PC-3 (cell line): ENCODE results near the gene PCCA. TPM values are rescaled to one million over a fixed set of nuclear protein-coding genes. Genes with fewer than 3 reads are reported as not detected.

Experiments
- ATAC-seq: fragments of 200-7000 bp; cut with Tn5 transposase; 2 replicates; pipeline ENCODE4 v1.9.1; 2020; ENCODE audit warnings: mild to moderate bottlenecking, moderate library complexity
- BruUV-seq: library from RNA; stranded (reverse); fragments of 400-500 nt; replicated peaks from 2 replicates; lab custom pipeline; 2021; lab: Mats Ljungman, UMichigan
- CTCF ChIA-PET: fragments of 300-600 bp; sonication (Branson Sonifier 250); formaldehyde crosslinking; loops from one replicate; lab custom pipeline; 2022; ENCODE audit warnings: antibody characterized with exemption; lab: Charles Lee
- POLR2A ChIA-PET: fragments of 300-600 bp; sonication (Branson Sonifier 250); formaldehyde crosslinking; loops from one replicate; lab custom pipeline; 2022; ENCODE audit warnings: antibody characterized with exemption; ENCODE audit not compliant: unreplicated experiment; lab: Charles Lee
- DNase-seq: peaks from one replicate; pipeline ENCODE4 v3.0.0-alpha.2; 2015
- H2AFZ ChIP-seq: fragments of 300-600 bp; sonication (generic); 2 replicates; pipeline ENCODE4 v1.6.0; 2016; ENCODE audit warnings: antibody characterized with exemption, low read length
- H3F3A ChIP-seq: fragments of 300-600 bp; sonication (generic); one replicate; pipeline ENCODE4 v1.6.0; 2017; ENCODE audit warnings: antibody characterized with exemption, low read length, control low read depth, mild to moderate bottlenecking; ENCODE audit not compliant: unreplicated experiment
- H3K27ac ChIP-seq: fragments of 300-600 bp; sonication (generic); 2 replicates; pipeline ENCODE4 v1.5.1; 2016; ENCODE audit warnings: mild to moderate bottlenecking, low read length
- H3K27me3 ChIP-seq: fragments of 300-600 bp; sonication (generic); 2 replicates; pipeline ENCODE4 v1.6.1; 2016; ENCODE audit warnings: low read length, mixed read lengths
- H3K36me3 ChIP-seq: fragments of 300-600 bp; sonication (generic); 2 replicates; pipeline ENCODE4 v1.6.1; 2016; ENCODE audit warnings: low read depth, mixed run types, low read length, mixed read lengths
- H3K4me1 ChIP-seq: fragments of 300-600 bp; sonication (generic); 2 replicates; pipeline ENCODE4 v1.5.1; 2016; ENCODE audit warnings: low read length; ENCODE audit not compliant: insufficient read depth
- H3K4me2 ChIP-seq: fragments of 300-600 bp; sonication (generic); 2 replicates; pipeline ENCODE4 v1.6.0; 2016; ENCODE audit warnings: low read length
- H3K4me3 ChIP-seq: fragments of 300-600 bp; sonication (generic); 2 replicates; pipeline ENCODE4 v1.5.1; 2016; ENCODE audit warnings: mild to moderate bottlenecking, low read length, mixed read lengths
- H3K79me2 ChIP-seq: fragments of 300-600 bp; sonication (generic); 2 replicates; pipeline ENCODE4 v1.6.1; 2017; ENCODE audit warnings: low read length, mixed read lengths
- H3K9ac ChIP-seq: fragments of 300-600 bp; sonication (generic); 2 replicates; pipeline ENCODE4 v1.6.0; 2016; ENCODE audit warnings: mild to moderate bottlenecking, low read length
- H3K9me2 ChIP-seq: fragments of 300-600 bp; sonication (generic); replicated peaks from 2 replicates; pipeline ENCODE4 v1.6.1; 2016; ENCODE audit warnings: mixed run types, low read length, mixed read lengths
- H3K9me3 ChIP-seq: fragments of 300-600 bp; sonication (generic); 2 replicates; pipeline ENCODE4 v1.6.1; 2016; ENCODE audit warnings: low read length, mixed read lengths
- H4K20me1 ChIP-seq: fragments of 300-600 bp; sonication (generic); 2 replicates; pipeline ENCODE4 v1.6.1; 2016; ENCODE audit warnings: low read length, mixed read lengths
- EZH2 ChIP-seq: fragments of 300-600 bp; sonication (generic); IDR thresholded peaks from one replicate; pipeline ENCODE4 v1.6.1; 2017; ENCODE audit warnings: antibody characterized with exemption, mild to moderate bottlenecking, low read length; ENCODE audit not compliant: unreplicated experiment
- EZH2phosphoT487 ChIP-seq: fragments of 300-600 bp; sonication (generic); IDR thresholded peaks from 2 replicates; pipeline ENCODE4 v1.6.1; 2018; ENCODE audit warnings: mild to moderate bottlenecking, antibody characterized with exemption, low read length, borderline replicate concordance
- intact Hi-C: fragments of 100-400 bp; cut with micrococcal nuclease; formaldehyde crosslinking; loops from 2 replicates; pipeline ENCODE4 v1.9.0; 2023
- total RNA-seq: library from RNA; depleted of rRNA; stranded (reverse); fragments of >200 nt; gene quantifications from 2 replicates; pipeline ENCODE4 v1.2.3, GENCODE V29; 2014
- TF ChIP-seq, protein P1 (sequence below): fragments of 300-600 bp; sonication (generic); conservative IDR thresholded peaks from 2 replicates; pipeline ENCODE4 v1.5.1; 2017; ENCODE audit warnings: antibody characterized with exemption, low read depth, mild to moderate bottlenecking, low read length

The PCCA gene
- total RNA-seq, 1 experiment from 2014 or later = 10.5 TPM

DNA sequence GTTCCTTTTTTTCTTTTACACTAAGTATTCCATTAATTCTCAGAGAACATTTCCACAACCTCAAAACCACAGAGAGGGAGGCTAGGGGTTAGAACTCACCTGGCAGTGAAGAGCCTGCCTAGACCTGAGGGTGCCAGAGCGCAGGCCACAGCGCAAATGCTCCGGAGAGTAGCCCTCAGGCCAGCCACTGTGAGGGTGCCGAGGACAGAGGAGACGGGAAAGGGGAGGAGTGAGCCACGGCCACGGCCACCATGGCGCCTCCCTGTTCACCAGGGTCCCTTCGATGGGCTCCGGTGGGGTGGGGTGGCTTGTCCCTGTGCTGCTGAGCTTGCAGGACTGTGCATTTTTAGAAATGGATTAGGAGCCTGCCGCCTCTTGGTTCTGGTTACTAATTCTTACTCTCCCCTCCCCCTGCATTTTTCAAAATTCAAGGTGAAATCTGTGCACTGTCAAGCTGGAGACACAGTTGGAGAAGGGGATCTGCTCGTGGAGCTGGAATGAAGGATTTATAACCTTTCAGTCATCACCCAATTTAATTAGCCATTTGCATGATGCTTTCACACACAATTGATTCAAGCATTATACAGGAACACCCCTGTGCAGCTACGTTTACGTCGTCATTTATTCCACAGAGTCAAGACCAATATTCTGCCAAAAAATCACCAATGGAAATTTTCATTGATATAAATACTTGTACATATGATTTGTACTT lies 440.9 kb downstream of the PCCA start:
- intact Hi-C loops = no loop called here
- POLR2A ChIA-PET = no interaction called here

DNA sequence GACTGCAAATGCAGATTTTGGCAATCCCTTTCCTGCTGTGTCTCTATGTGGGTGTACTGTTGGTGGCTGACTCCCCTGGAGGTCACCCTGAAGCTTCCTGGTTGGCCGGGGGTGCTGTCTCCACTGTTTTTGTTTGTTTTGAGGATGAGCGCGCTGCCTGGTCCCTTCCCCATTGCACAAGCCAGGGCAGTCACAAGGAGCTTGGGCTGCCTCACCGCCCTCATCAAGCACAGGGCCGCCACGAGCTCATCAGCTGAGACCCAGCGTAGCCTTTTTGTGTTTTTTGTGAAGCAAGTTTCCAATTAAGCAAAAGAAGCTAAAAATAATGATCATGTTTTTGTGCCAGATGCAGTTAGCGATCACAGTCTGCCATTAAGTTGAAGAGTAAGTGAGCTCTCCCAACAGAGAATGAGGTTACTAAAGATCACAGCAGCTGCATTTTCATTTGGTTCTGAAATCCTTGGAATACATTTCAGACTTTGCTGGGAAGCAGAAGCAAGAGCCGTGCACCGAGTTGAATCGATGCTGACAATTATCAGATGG lies 441.8 kb downstream of the PCCA start:
- POLR2A ChIA-PET = no interaction called here
- intact Hi-C loops = no loop called here
- Histone ChIP-seq H3K79me2 (no peaks in the 10 kb centered on the region), H3K4me1 (no peaks in the 10 kb centered on the region), H3F3A (no peaks in the 10 kb centered on the region), H3K27me3 (no peaks in the 10 kb centered on the region), H3K9me3 (no peaks in the 10 kb centered on the region), H3K4me3 (no peak overlapping the region), H3K36me3 (no peaks in the 10 kb centered on the region), H2AFZ (no peak overlapping the region), H3K9ac (no peak overlapping the region), H3K9me2 (no peaks in the 10 kb centered on the region), H4K20me1 (no peaks in the 10 kb centered on the region), H3K27ac (no peak overlapping the region), H3K4me2 (no peak overlapping the region)
- TF ChIP-seq, protein P1, sequence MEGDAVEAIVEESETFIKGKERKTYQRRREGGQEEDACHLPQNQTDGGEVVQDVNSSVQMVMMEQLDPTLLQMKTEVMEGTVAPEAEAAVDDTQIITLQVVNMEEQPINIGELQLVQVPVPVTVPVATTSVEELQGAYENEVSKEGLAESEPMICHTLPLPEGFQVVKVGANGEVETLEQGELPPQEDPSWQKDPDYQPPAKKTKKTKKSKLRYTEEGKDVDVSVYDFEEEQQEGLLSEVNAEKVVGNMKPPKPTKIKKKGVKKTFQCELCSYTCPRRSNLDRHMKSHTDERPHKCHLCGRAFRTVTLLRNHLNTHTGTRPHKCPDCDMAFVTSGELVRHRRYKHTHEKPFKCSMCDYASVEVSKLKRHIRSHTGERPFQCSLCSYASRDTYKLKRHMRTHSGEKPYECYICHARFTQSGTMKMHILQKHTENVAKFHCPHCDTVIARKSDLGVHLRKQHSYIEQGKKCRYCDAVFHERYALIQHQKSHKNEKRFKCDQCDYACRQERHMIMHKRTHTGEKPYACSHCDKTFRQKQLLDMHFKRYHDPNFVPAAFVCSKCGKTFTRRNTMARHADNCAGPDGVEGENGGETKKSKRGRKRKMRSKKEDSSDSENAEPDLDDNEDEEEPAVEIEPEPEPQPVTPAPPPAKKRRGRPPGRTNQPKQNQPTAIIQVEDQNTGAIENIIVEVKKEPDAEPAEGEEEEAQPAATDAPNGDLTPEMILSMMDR = no peak
- TF ChIP-seq EZH2 (no peak), EZH2phosphoT487 (no peak)
- ATAC-seq (no peak), DNase-seq (no peak)
- no TSS peak for BruUV-seq
- CTCF ChIA-PET = no interaction called here

More for the DNA sequence above, 440.9 kb downstream of the PCCA start:
- ATAC-seq = no peak
- Histone ChIP-seq H2AFZ (no peak overlapping the region), H3K4me1 (no peaks in the 10 kb centered on the region), H3F3A (no peaks in the 10 kb centered on the region), H3K79me2 (no peaks in the 10 kb centered on the region), H3K4me3 (no peak overlapping the region), H3K9me3 (no peaks in the 10 kb centered on the region), H3K4me2 (no peak overlapping the region), H3K9me2 (no peaks in the 10 kb centered on the region), H3K27ac (no peak overlapping the region), H3K36me3 (no peaks in the 10 kb centered on the region), H3K9ac (no peak overlapping the region), H3K27me3 (no peaks in the 10 kb centered on the region), H4K20me1 (no peaks in the 10 kb centered on the region)
- DNase-seq = no peak
- TF ChIP-seq EZH2phosphoT487 (no peak), EZH2 (no peak)
- TF ChIP-seq, protein P1 = no peak
- CTCF ChIA-PET = no interaction called here
- no TSS peak for BruUV-seq
